LHCN-M2 (cell line): ENCODE measurements around the gene POLR2L. TPM values are rescaled to one million over a fixed set of nuclear protein-coding genes. Genes with fewer than 3 reads are reported as not detected.
A peak's percentile ranks its signal among the peaks of the same experiment; 100 is the strongest.

Experiments
- DNase-seq: peaks from one replicate; pipeline ENCODE4 v3.0.0-alpha.2; 2012; ENCODE audit warnings: low read depth
- total RNA-seq: library from RNA; depleted of rRNA; stranded (reverse); fragments of >200 nt; gene quantifications from 2 replicates; pipeline ENCODE4 v1.2.3, GENCODE V29; 2014; rRNA removed

POLR2L gene
- total RNA-seq, 1 experiment from 2014 or later: 146 TPM

DNA sequence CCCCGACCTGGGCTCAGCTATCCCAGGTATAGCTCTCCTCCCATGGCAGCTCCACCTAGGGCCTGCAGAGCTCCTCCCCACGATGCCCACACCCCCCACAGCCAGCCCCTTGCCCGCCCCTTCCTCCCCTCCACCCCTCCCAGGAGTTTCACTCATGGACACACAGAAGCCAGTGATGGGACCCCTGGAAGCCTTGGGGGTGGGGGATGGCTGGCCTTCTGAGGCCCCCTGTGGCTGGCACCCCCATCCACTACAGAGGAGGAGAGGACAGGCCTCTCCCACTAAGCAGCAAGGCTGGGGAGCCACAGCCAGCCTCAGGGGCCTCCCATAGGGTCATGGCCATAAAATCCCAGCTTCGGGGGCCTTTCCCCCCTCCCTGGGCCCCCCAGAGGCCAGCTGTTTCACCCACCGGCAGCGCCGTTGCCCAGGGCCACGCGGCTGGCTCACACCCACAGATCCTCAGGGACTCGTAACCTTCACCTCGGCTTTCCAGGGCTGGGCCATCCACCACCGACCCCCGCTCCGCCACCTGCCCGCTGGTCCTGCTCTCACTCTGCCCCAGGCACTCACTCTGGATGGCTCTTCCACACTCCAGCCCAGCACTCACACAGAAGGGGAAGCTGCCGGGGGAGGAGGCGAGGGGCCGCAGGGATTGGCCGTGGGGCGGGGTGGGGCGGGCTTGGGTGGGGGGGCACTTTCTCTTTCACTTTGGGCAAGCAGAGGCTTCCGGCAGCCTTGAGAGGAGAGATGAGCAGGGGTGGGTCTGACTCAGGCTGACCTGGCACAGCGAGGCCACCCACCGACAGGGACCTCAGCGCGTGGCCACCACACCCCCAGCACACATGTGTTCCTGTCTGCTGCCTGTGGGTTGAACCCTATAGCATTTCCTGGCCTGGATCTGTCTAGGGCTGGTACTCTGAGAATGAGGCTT lies 46.4 kb downstream of the POLR2L start:
- DNase-seq: peak; percentile 88

DNA sequence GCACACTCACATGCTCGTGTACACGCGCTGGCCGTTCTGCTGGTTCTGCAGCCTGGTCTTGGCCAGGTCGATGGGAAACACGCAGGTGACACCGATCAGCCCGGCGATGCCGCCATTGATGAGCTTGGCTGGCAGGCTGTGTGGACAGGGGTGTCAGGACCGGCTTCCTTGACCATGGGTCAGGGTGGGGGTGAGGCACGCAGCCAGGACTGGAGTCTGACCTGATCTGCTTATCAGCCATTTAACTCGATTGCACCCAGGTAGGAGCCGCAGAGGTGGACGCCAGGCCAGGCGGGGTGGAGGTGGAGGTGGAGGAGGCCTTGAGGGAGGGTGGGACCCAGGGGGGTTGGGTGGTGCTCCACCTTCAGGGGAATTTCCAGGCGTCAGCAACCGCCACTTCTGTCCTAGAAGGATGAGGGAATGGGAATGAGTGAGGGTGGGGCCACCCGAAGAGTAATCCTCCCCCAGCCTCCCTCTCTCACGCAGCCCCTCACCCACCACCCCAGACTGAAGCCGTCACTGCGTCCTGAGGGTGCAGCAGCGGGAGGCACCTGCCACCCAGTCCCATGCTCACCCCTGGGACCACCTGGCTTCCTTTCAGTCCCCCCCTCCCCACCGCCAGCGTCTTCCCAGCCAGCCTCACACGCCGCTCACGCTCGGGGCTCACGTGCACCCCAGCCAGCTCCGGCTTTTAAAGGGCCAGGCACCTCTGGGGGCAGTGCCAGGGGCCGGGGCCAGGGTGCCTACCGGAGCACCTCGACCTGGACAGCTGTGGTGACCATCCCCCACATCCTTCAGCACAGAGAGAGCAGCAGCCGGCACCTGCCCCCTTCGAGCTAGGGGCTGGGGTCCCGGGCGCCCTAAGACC lies 47.3 kb downstream of the POLR2L start:
- no peak for DNase-seq

DNA sequence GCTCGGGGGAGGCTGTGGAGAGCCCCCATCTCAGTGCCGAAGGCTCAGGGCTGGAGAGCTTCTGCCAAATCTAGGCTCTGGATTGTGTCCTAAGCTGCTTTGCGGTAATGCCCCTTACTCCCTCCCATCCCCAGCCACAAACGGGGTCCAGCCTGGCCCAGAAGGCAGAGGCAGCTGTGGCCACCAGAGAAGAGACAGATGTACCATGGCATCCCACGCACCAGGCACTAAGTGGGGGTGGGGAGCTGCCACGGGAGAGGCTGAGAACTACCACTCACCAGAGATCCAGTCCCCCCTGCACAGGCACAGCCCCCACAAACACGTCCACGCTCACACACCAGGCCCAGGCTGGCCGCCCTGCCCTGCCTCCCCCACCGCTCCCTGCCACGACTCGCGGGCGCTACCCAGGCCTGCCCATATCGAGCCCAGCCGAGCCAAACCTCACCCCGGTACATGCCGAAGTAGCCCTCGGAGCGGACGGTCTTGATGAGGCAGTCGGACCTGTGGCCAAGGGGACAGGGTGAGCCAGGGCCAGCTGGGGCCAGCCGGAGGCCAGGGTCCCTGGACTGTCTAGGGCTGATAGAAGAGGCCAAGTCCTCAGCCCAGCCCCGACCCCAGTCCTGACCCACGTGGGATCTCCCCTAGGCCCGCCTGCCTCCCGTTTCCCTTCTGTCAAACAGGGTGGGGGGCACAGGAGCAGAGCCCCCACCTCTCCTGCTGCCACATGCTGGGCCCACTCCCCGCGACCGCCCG lies 48.1 kb downstream of the POLR2L start:
- no peak for DNase-seq

DNA sequence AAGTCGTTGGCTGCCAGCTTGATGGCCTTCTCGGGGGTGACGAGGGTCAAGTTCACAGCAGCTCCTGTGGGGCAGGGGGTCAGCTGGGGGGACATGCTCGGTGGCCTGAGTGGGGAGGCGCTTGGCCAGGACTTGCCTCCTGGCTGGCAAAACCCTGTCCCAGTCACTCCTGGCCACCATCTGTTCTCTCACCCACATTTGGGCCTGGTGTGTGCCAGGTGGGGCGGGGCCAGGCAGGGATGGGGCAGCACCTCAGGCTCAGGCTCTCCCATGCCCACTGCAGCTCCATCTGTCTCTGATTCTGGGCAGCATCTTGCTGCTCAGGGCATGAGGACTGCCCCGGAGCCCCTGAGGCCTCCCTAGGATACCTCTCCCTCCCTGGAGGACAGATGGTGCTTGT lies 48.8 kb downstream of the POLR2L start:
- no peak for DNase-seq

DNA sequence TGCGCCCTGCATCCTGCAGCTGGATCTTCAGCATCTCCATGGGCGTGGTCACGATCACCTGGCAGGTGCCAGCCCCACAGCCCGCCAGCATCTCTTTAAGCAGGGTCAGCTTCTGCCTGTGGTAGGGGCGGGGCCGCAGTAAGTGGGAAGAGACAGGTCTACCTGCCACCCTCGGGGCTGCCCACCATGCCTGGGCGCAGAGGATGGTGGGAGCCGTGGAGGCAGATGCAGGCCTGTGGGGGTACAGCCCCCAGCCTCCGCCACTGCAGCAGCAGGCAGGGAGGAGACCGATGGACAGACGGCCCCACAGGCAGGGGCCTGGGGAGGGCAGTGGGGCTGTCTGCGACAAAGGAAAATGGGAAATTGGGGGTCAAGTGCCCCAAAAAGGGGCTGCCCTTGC lies 49.5 kb downstream of the POLR2L start:
- no peak for DNase-seq

DNA sequence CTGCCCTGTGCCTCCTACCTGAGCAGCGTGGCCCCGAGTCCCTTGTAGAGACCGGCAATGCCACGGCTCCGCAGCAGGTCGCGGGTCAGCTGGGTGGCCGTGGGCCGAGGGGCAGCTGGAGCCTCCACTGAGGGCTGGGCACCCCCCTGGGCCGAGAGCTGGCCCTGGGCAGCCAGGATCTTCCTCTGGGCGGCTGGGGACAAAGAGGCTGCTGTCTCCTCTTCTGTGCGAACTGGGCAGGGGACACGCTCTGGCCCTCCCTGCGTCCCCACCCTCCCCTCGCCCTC lies 49.9 kb downstream of the POLR2L start:
- DNase-seq: no peak

DNA sequence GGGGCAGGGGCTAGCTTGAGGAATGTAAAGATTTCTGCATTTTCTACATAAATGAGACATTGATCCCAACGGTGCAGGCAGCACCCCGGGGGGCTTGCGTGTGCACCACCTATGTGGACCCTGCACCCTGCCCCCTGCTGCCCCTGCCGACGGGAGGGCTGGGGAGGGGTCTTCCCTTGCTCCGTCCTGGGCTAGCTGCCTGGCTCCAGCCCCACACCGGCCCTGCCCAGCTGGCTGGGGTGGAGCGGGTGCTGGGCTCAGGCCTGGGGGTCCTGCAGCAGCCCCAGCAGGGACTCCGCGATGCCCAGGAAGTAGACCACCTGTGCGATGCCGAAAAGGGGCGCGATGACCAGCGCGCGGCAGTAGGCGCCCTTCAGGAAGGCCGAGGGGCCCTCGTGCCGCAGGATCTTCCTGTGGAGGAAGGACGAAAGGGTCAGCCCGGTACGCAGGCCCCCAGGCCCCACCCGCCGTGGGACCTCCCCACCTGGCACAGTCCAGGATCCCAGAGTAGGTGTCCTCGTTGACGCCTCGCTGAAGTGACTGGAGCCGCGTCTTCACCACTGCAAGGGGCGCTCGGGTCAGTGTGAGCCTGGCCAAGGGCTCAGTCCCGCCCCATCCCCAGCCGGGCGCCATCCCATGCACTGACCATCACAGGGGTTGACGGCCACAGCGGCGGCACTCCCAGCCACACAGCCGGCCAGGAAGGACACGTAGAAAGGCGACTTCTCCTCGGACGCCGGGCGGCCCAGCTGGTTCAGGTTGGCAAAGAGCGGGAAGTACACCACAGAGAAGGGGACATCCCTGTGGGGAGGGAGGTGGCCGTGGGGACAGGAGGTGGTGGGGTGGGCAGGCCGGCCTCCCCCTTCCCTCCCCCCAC lies 50.4 kb downstream of the POLR2L start:
- DNase-seq: no peak

DNA sequence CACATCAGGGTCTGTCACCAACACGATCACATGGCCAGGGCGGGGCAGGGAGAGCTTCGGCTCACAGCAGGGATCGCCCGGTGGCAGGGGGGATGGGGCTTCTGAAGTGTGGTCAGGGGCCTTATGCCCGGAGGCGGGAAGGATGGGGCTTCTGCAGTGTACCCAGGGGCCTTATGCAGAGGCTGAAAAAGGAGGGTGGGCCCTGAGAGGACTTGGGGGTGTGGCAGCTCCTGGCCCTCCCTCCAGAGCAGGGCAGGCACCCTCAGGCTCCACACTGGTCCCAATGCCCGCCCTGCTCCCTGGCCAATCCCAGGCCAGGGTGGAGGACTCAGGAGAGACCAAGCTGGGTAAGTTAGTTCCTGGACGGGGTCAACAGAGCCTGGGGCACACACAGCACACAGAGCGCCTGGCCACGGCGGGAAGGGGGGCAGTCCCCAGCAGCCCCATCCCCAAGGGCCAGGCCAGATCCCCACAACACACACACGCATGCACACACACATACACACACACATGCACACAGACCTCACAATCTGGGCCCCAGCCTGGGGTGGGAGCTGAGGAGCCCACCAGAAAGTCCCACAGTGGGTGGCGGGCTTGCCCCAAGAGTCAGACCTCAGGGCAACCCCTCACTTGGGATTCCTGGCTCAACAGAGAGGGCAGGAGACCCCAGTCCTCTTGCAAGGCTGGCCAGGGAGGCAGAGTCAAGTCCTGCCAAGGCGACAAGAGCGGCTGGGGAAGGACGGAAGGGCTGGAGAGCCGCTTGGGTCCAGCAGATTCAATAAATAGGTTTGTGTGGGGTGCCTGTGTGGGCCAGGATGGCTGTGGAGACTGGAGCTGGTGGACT lies 51.4 kb downstream of the POLR2L start:
- no peak for DNase-seq

DNA sequence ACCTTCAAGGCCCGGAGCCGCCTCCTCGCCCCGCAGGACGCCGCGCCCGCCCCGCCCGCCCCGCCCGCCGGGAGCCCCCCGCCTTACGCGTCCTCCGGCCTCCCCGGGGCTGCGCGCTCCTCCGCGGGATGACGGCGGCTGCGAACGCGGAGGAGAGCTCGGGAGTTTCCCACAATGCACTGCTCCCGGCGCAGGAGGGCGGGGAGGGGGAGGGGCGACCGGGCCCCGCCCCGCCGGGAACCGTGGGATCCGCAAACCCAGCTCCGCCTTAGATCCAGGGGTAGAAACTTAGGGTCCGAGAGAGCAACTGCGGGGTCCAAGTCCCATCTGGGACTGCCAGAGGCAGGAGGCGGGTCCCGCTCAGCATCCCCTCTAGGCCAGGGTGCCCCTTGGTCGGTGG lies 52.4 kb downstream of the POLR2L start, which contains the start of gene CEND1:
Gene CEND1 (minus strand): TSS at position 148 of the 400 bp plus-strand sequence. CDS start 1,514 bp downstream, outside the sequence.
- DNase-seq: peak; percentile 48

Other genes with a start within 250 kb of the POLR2L start
- 10.7 and 12.5 TPM in 2 replicates for gene IRF7, start 226.6 kb downstream of the POLR2L start, total RNA-seq
- gene CDHR5, start 217.6 kb downstream of the POLR2L start, total RNA-seq: not detected in 2 replicates
- gene SCT, start 215.3 kb downstream of the POLR2L start, total RNA-seq: not detected in 2 replicates
- not detected in 2 replicates for gene DRD4, start 205.3 kb downstream of the POLR2L start, total RNA-seq
- 30.2 and 39.4 TPM in 2 replicates for gene DEAF1, start 147.3 kb downstream of the POLR2L start, total RNA-seq
- 26.2 and 30.3 TPM in 2 replicates for gene TMEM80, start 146.7 kb downstream of the POLR2L start, total RNA-seq
- 10.9 and 16.9 TPM in 2 replicates for gene EPS8L2, start 136.3 kb downstream of the POLR2L start, total RNA-seq
- 125 and 128 TPM in 2 replicates for gene TALDO1, start 95.1 kb downstream of the POLR2L start, total RNA-seq
- gene GATD1, start 65.0 kb downstream of the POLR2L start, total RNA-seq: 41.7 and 44.9 TPM in 2 replicates
- gene CEND1, start 52.4 kb downstream of the POLR2L start, total RNA-seq: 2.4 and 3.5 TPM in 2 replicates
- 18.5 and 19.9 TPM in 2 replicates for gene SLC25A22, start 44.2 kb downstream of the POLR2L start, total RNA-seq
- gene PIDD1, start 37.3 kb downstream of the POLR2L start, total RNA-seq: 13.0 and 15.3 TPM in 2 replicates
- gene RPLP2, start 32.6 kb downstream of the POLR2L start, total RNA-seq: 416 and 495 TPM in 2 replicates
- 43.7 and 45.4 TPM in 2 replicates for gene PNPLA2, start 23.6 kb downstream of the POLR2L start, total RNA-seq
- 0.40 and 1.3 TPM in 2 replicates for gene CRACR2B, start 14.6 kb downstream of the POLR2L start, total RNA-seq
- 840 and 1,028 TPM in 2 replicates for gene CD151, start 9.6 kb downstream of the POLR2L start, total RNA-seq
- 199 and 210 TPM in 2 replicates for gene TSPAN4, start 323 bp upstream of the POLR2L start, total RNA-seq
- 52.2 and 58.5 TPM in 2 replicates for gene CHID1, start 68.3 kb upstream of the POLR2L start, total RNA-seq
- gene AP2A2, start 83.3 kb upstream of the POLR2L start, total RNA-seq: 39.0 and 40.3 TPM in 2 replicates
- not detected in 2 replicates for gene MUC6, start 194.2 kb upstream of the POLR2L start, total RNA-seq
- not detected in 2 replicates for gene MUC2, start 232.3 kb upstream of the POLR2L start, total RNA-seq